ENCODE measurements around the gene TMEM79.

The TMEM79 gene

GRCh38 chr1:156248323-156248683, 35.8 kb upstream of the TMEM79 start:
- no peak overlapping the region for H2AFZ ChIP-seq (ENCODE audit: low read length)
- no peaks in the 10 kb centered on the region for H3K9me2 ChIP-seq (replicated peaks; ENCODE audit: low read depth, low read length)
- H3K27me3 ChIP-seq (ENCODE audit: insufficient read depth, low read length, poor library complexity, severe bottlenecking): no peaks in the 10 kb centered on the region
- H3F3A ChIP-seq (ENCODE audit: low read depth): peaks cover 9% of the 10 kb centered on the region
- no peak overlapping the region for H3K4me3 ChIP-seq (ENCODE audit: low read length, poor library complexity, severe bottlenecking)
- peaks cover 25% of the 10 kb centered on the region for H3K4me1 ChIP-seq (ENCODE audit: insufficient read depth, low read length, poor library complexity, severe bottlenecking)
- no peak overlapping the region for H3K4me2 ChIP-seq (ENCODE audit: low read depth, low read length, poor library complexity, severe bottlenecking)
- H3K9ac ChIP-seq (ENCODE audit: low read depth, low read length, poor library complexity, severe bottlenecking): no peak overlapping the region
- H3K79me2 ChIP-seq (ENCODE audit: insufficient read depth, low read length): no peaks in the 10 kb centered on the region; the same call in 1 of the 2 replicates
- no peaks in the 10 kb centered on the region for H3K9me3 ChIP-seq (ENCODE audit: insufficient read depth, low read depth, low read length)
- H4K20me1 ChIP-seq (ENCODE audit: insufficient read depth, low read length, poor library complexity, severe bottlenecking): no peaks in the 10 kb centered on the region
- TF ChIP-seq EZH2phosphoT487 (IDR thresholded peaks at IDR 0.05; ENCODE audit: borderline replicate concordance) (no peak), CTCF (conservative IDR thresholded peaks at IDR 0.05; ENCODE audit: low read length) (no peak)
- H3K36me3 ChIP-seq (ENCODE audit: insufficient read depth, low read length): peaks cover 44% of the 10 kb centered on the region

DNA sequence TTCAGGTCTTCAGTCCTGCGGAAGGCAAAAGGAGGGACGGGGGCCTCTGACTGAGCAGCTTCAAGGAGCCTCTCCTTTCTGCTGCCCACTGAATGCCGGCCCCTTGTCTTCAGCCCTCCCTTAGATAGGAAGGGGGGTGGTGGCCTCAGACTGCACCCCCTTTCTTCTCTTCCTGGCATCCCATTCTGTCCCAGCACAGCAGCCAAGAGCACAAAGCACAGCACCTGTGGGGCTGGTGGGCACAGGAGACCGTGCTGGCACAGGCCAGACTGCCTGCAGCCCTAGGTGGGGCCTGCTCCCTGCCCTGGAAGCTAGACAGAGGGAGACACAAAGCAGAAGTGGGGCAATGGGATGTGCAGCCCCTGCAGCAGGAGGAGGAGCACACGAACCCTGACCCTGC, 34.5 kb upstream of the TMEM79 start:
- Histone ChIP-seq H3K4me3 (ENCODE audit: low read length, poor library complexity, severe bottlenecking) (no peak overlapping the region), H3K36me3 (ENCODE audit: insufficient read depth, low read length) (peaks cover 56% of the 10 kb centered on the region), H3K4me1 (ENCODE audit: insufficient read depth, low read length, poor library complexity, severe bottlenecking) (peaks cover 25% of the 10 kb centered on the region), H3K79me2 (ENCODE audit: insufficient read depth, low read length) (no peaks in the 10 kb centered on the region; the same call in 1 of the 2 replicates), H3K9ac (ENCODE audit: low read depth, low read length, poor library complexity, severe bottlenecking) (no peak overlapping the region), H3F3A (ENCODE audit: low read depth) (peaks cover 9% of the 10 kb centered on the region), H3K9me3 (ENCODE audit: insufficient read depth, low read depth, low read length) (no peaks in the 10 kb centered on the region), H4K20me1 (ENCODE audit: insufficient read depth, low read length, poor library complexity, severe bottlenecking) (no peaks in the 10 kb centered on the region), H3K4me2 (ENCODE audit: low read depth, low read length, poor library complexity, severe bottlenecking) (no peak overlapping the region), H3K9me2 (replicated peaks; ENCODE audit: low read depth, low read length) (no peaks in the 10 kb centered on the region), H3K27me3 (ENCODE audit: insufficient read depth, low read length, poor library complexity, severe bottlenecking) (no peaks in the 10 kb centered on the region), H2AFZ (ENCODE audit: low read length) (no peak overlapping the region)
- TF ChIP-seq CTCF (conservative IDR thresholded peaks at IDR 0.05; ENCODE audit: low read length) (no peak), EZH2phosphoT487 (IDR thresholded peaks at IDR 0.05; ENCODE audit: borderline replicate concordance) (no peak)

- peaks cover 9% of the 10 kb centered on the region for H3F3A ChIP-seq (ENCODE audit: low read depth)
- H3K4me1 ChIP-seq (ENCODE audit: insufficient read depth, low read length, poor library complexity, severe bottlenecking): peaks cover 25% of the 10 kb centered on the region
- H4K20me1 ChIP-seq (ENCODE audit: insufficient read depth, low read length, poor library complexity, severe bottlenecking): no peaks in the 10 kb centered on the region
- H3K36me3 ChIP-seq (ENCODE audit: insufficient read depth, low read length): peaks cover 63% of the 10 kb centered on the region
- no peaks in the 10 kb centered on the region for H3K9me2 ChIP-seq (replicated peaks; ENCODE audit: low read depth, low read length)
- H3K27me3 ChIP-seq (ENCODE audit: insufficient read depth, low read length, poor library complexity, severe bottlenecking): no peaks in the 10 kb centered on the region
- peak overlapping the region; percentile 73 for H3K4me2 ChIP-seq (ENCODE audit: low read depth, low read length, poor library complexity, severe bottlenecking)
- peak overlapping the region; percentile 67 for H3K9ac ChIP-seq (ENCODE audit: low read depth, low read length, poor library complexity, severe bottlenecking)
- H2AFZ ChIP-seq (ENCODE audit: low read length): no peak overlapping the region
- no peaks in the 10 kb centered on the region for H3K9me3 ChIP-seq (ENCODE audit: insufficient read depth, low read depth, low read length)
- H3K79me2 ChIP-seq (ENCODE audit: insufficient read depth, low read length): no peaks in the 10 kb centered on the region; the same call in 1 of the 2 replicates
- peak overlapping the region; percentile 47 for H3K4me3 ChIP-seq (ENCODE audit: low read length, poor library complexity, severe bottlenecking)
- TF ChIP-seq EZH2phosphoT487 (IDR thresholded peaks at IDR 0.05; ENCODE audit: borderline replicate concordance): no peak
- TF ChIP-seq CTCF (conservative IDR thresholded peaks at IDR 0.05; ENCODE audit: low read length): no peak
These were observed 32.6 kb upstream of the TMEM79 start for GRCh38 chr1:156251527-156251926.
